ENCODE results near the gene RAB3D.

DNA sequence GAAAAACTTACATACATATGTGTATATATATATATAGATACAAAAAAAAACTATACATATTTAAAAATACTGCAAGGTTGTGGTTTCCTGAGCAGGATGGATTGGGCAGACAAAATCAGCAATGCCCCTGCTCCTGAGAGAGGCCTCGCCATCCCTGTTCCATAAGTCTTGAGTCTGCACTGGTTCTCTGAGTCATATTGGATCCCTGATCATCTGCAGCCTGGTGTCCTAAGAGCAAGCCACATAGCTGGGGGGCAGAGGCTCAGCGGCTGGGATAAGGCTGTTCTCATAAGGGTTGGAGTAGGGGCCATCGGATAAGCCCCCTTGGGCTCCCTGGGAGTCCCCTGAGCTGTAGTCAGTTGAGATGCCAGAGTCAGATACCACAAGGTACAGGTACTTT lies 38.3 kb upstream of the RAB3D start:
- TF ChIP-seq POLR2AphosphoS5 (IDR thresholded peaks at IDR 0.05; ENCODE audit: low read depth) (no peak), GABPA (IDR thresholded peaks at IDR 0.05; ENCODE audit: low read depth) (no peak), SPI1 (IDR thresholded peaks at IDR 0.05; ENCODE audit: borderline replicate concordance, low read depth) (no peak)
- TF ChIP-seq, protein P1, sequence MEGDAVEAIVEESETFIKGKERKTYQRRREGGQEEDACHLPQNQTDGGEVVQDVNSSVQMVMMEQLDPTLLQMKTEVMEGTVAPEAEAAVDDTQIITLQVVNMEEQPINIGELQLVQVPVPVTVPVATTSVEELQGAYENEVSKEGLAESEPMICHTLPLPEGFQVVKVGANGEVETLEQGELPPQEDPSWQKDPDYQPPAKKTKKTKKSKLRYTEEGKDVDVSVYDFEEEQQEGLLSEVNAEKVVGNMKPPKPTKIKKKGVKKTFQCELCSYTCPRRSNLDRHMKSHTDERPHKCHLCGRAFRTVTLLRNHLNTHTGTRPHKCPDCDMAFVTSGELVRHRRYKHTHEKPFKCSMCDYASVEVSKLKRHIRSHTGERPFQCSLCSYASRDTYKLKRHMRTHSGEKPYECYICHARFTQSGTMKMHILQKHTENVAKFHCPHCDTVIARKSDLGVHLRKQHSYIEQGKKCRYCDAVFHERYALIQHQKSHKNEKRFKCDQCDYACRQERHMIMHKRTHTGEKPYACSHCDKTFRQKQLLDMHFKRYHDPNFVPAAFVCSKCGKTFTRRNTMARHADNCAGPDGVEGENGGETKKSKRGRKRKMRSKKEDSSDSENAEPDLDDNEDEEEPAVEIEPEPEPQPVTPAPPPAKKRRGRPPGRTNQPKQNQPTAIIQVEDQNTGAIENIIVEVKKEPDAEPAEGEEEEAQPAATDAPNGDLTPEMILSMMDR (IDR thresholded peaks at IDR 0.05; ENCODE audit: insufficient read depth, low read length) = no peak

All from HL-60 (cell line).